GM21619 (cell line): ENCODE results near the gene THOC6.

Experiments
- ATAC-seq: cut with Tn5 transposase; IDR thresholded peaks from one replicate; pipeline ENCODE4 v1.9.1; 2021; ENCODE audit not compliant: unreplicated experiment

The THOC6 gene

GRCh38 chr16:2991566-2992261 is 32.1 kb upstream of the THOC6 start:
- ATAC-seq: no peak

- no peak for ATAC-seq
Measured at GRCh38 chr16:2992383-2993081, 31.3 kb upstream of the THOC6 start.

GRCh38 chr16:2996298-2996697 is 27.5 kb upstream of the THOC6 start:
- no peak for ATAC-seq

GRCh38 chr16:2999929-3000328 is 23.9 kb upstream of the THOC6 start:
- no peak for ATAC-seq

GRCh38 chr16:3000540-3000939 is 23.3 kb upstream of the THOC6 start:
- no peak for ATAC-seq

GRCh38 chr16:3001316-3001715 is 22.5 kb upstream of the THOC6 start:
- ATAC-seq: no peak

GRCh38 chr16:3003582-3004270 is 20.1 kb upstream of the THOC6 start:
- peak; percentile 95 for ATAC-seq

GRCh38 chr16:3004319-3004718 is 19.5 kb upstream of the THOC6 start:
- ATAC-seq: peak; percentile 15

GRCh38 chr16:3004781-3005284 is 19.0 kb upstream of the THOC6 start:
- ATAC-seq: no peak

- no peak for ATAC-seq
Measured at GRCh38 chr16:3007059-3007956, 16.5 kb upstream of the THOC6 start.

- ATAC-seq: no peak
Measured at GRCh38 chr16:3007957-3008689, 15.7 kb upstream of the THOC6 start.

- no peak for ATAC-seq
Measured at GRCh38 chr16:3008690-3009037, 15.2 kb upstream of the THOC6 start.

GRCh38 chr16:3009568-3010390 is 14.1 kb upstream of the THOC6 start:
- ATAC-seq: no peak

- no peak for ATAC-seq
Measured at GRCh38 chr16:3010510-3010909, 13.3 kb upstream of the THOC6 start.

GRCh38 chr16:3012246-3012645 is 11.6 kb upstream of the THOC6 start:
- ATAC-seq: no peak

GRCh38 chr16:3012828-3013420 is 10.9 kb upstream of the THOC6 start, which contains the start of gene CLDN9:
Gene CLDN9, plus strand, starts transcription at chr16:3012923. Its CDS starts 440 bp downstream, at chr16:3013363.
- no peak for ATAC-seq

GRCh38 chr16:3013491-3013951 is 10.3 kb upstream of the THOC6 start:
- no peak for ATAC-seq

GRCh38 chr16:3013998-3014690 is 9.7 kb upstream of the THOC6 start:
- ATAC-seq: no peak
